Endothelial cell of umbilical vein (primary cell): ENCODE data around the gene LTB4R. TPM values are rescaled to one million over a fixed set of nuclear protein-coding genes. Genes with fewer than 3 reads are reported as not detected.

Experiments
- BruUV-seq: library from RNA; stranded (reverse); fragments of 400-500 nt; replicated peaks from 2 replicates; lab custom pipeline; 2021; lab: Mats Ljungman, UMichigan
- CTCF ChIA-PET: fragments of 300-600, 350-600 bp; sonication (Branson Sonifier 250); formaldehyde crosslinking; loops from one replicate; lab custom pipeline; 2021; ENCODE audit warnings: antibody characterized with exemption, inconsistent platforms; lab: Charles Lee
- POLR2A ChIA-PET: fragments of 300-600, 350-600 bp; sonication (Branson Sonifier 250); formaldehyde crosslinking; loops from one replicate; lab custom pipeline; 2021; ENCODE audit warnings: antibody characterized with exemption, inconsistent platforms; lab: Charles Lee
- DNase-seq: peaks from one replicate; pipeline ENCODE4 v3.0.0-alpha.2; 2011; ENCODE audit warnings: low read depth, low spot score
- FAIRE-seq: peaks from 2 replicates; lab custom pipeline; 2011; peaks lifted over from hg19 to GRCh38; lab: Jason Lieb, UNC
- H2AFZ ChIP-seq: 2 replicates; pipeline ENCODE4 v1.6.0; 2012; ENCODE audit warnings: low read depth, low read length, control low read depth, inconsistent platforms
- H3K27ac ChIP-seq: 2 replicates; pipeline ENCODE4 v1.5.1; 2011; ENCODE audit warnings: low read depth, mild to moderate bottlenecking, control low read depth, low read length, moderate library complexity; ENCODE audit not compliant: insufficient read depth
- H3K27me3 ChIP-seq, 2 experiments: 2 replicates each; pipeline versions ENCODE4 v1.6.0 to v1.6.1; 2011; ENCODE audit warnings: low read length in 2 of 2, mixed read lengths in 1 of 2; ENCODE audit not compliant: control insufficient read depth in 2 of 2, insufficient read depth in 2 of 2
- H3K36me3 ChIP-seq, 2 experiments: 2 replicates in 1 of 2; 3 replicates in 1 of 2; pipeline ENCODE4 v1.5.1; 2011; ENCODE audit warnings: low read length in 2 of 2, mild to moderate bottlenecking in 1 of 2, moderate library complexity in 1 of 2; ENCODE audit not compliant: control insufficient read depth in 2 of 2, insufficient read depth in 2 of 2; ENCODE audit errors: extremely low read depth in 1 of 2
- H3K4me1 ChIP-seq: 3 replicates; pipeline ENCODE4 v1.5.1; 2011; ENCODE audit warnings: mild to moderate bottlenecking, low read length; ENCODE audit not compliant: control insufficient read depth, insufficient read depth; ENCODE audit errors: extremely low read depth
- H3K4me2 ChIP-seq: 2 replicates; pipeline ENCODE4 v1.6.1; 2011; ENCODE audit warnings: low read length, control low read depth, mixed read lengths; ENCODE audit not compliant: insufficient read depth
- H3K4me3 ChIP-seq, 3 experiments: fragments of 200-600 bp in 1 of 3; sonication (generic), shearing (Covaris generic) in 1 of 3; replicated peaks in 1 of 3; 2 replicates each; pipeline ENCODE4 v1.5.1; 2011 to 2016; ENCODE audit warnings: control low read depth in 3 of 3, low read length in 3 of 3, mild to moderate bottlenecking in 2 of 3, inconsistent platforms in 1 of 3, low read depth in 1 of 3, moderate library complexity in 1 of 3; ENCODE audit not compliant: insufficient read depth in 1 of 3
- H3K79me2 ChIP-seq: 2 replicates; pipeline ENCODE4 v1.6.0; 2012; ENCODE audit warnings: low read length, inconsistent platforms; ENCODE audit not compliant: control insufficient read depth, insufficient read depth
- H3K9ac ChIP-seq: replicated peaks from 2 replicates; pipeline ENCODE3; 2011; ENCODE audit warnings: low read length, control low read depth; ENCODE audit not compliant: insufficient read depth; ENCODE audit errors: extremely low read depth
- H3K9me1 ChIP-seq: replicated peaks from 3 replicates; pipeline ENCODE4 v1.6.0; 2011; ENCODE audit warnings: mild to moderate bottlenecking, low read length; ENCODE audit not compliant: control insufficient read depth, insufficient read depth; ENCODE audit errors: extremely low read depth
- H3K9me3 ChIP-seq: replicated peaks from 2 replicates; pipeline ENCODE4 v1.5.1; 2012; ENCODE audit warnings: low read length, inconsistent platforms; ENCODE audit not compliant: control insufficient read depth, insufficient read depth
- H4K20me1 ChIP-seq: replicated peaks from 2 replicates; pipeline ENCODE3; 2011; ENCODE audit warnings: mild to moderate bottlenecking, low read length; ENCODE audit not compliant: control insufficient read depth, insufficient read depth; ENCODE audit errors: extremely low read depth
- CTCF ChIP-seq, 2 donors: IDR thresholded peaks; 1 replicate in 1 of 2; 2 replicates in 1 of 2; pipeline ENCODE4 v1.5.1; 2011; ENCODE audit warnings: low read length in 2 of 2, mild to moderate bottlenecking in 2 of 2, moderate library complexity in 2 of 2, control low read depth in 1 of 2, inconsistent platforms in 1 of 2, low read depth in 1 of 2; ENCODE audit not compliant: insufficient read depth in 1 of 2; ENCODE audit errors: extremely low read depth in 1 of 2
- EZH2 ChIP-seq: IDR thresholded peaks from 2 replicates; pipeline ENCODE4 v1.6.1; 2012; ENCODE audit warnings: borderline replicate concordance, low read depth, mild to moderate bottlenecking, moderate library complexity, low read length, inconsistent platforms; ENCODE audit not compliant: severe bottlenecking
- FOS ChIP-seq: IDR thresholded peaks from 2 replicates; pipeline ENCODE4 v1.6.1; 2011; ENCODE audit warnings: mild to moderate bottlenecking, low read length, moderate library complexity, borderline replicate concordance; ENCODE audit not compliant: insufficient read depth
- GATA2 ChIP-seq: IDR thresholded peaks from 2 replicates; pipeline ENCODE4 v1.7.0; 2011; ENCODE audit warnings: low read depth, mild to moderate bottlenecking, moderate library complexity, mixed read lengths, low read length; ENCODE audit not compliant: insufficient read length, insufficient read depth
- JUN ChIP-seq: IDR thresholded peaks from 2 replicates; pipeline ENCODE4 v1.6.1; 2011; ENCODE audit warnings: borderline replicate concordance, low read depth; ENCODE audit not compliant: insufficient read length, insufficient read depth
- MAX ChIP-seq: IDR thresholded peaks from 2 replicates; pipeline ENCODE4 v1.6.1; 2011; ENCODE audit not compliant: insufficient read depth, insufficient read length
- MYC ChIP-seq: IDR thresholded peaks from one replicate; pipeline ENCODE4 v1.6.1; 2011; ENCODE audit warnings: mild to moderate bottlenecking, low read depth, low read length
- POLR2A ChIP-seq: IDR thresholded peaks from 2 replicates; pipeline ENCODE4 v1.6.1; 2012; ENCODE audit warnings: low read depth, mild to moderate bottlenecking, control low read depth, low read length
- POLR2AphosphoS5 ChIP-seq: IDR thresholded peaks from 2 replicates; pipeline ENCODE4 v1.6.1; 2012; ENCODE audit warnings: low read depth, mild to moderate bottlenecking, control low read depth, low read length, moderate library complexity; ENCODE audit not compliant: insufficient read depth
- dilution Hi-C: fragments of 300-500 bp; cut with MboI; formaldehyde crosslinking; loops from one replicate; pipeline ENCODE4 v1.15.0; 2019; ENCODE audit warnings: low sequenced_read_pairs; ENCODE audit not compliant: extremely low pct_ligation_motif_present
- intact Hi-C: fragments of 100-400 bp; cut with micrococcal nuclease; formaldehyde crosslinking; loops from one replicate; pipeline ENCODE4 v1.10.0; 2022
- polyA plus RNA-seq, 4 experiments: library from polyadenylated mRNA; depleted of rRNA in 3 of 4; stranded (reverse) in 3 of 4; unstranded in 1 of 4; fragments of >200 nt; gene quantifications; 2 replicates each; pipeline versions ENCODE4 v1.2.1 to v1.2.3, GENCODE V29; 2011 to 2012; ENCODE audit warnings: missing spikeins in 1 of 4
- total RNA-seq: library from RNA; stranded (reverse); gene quantifications from 2 replicates; pipeline ENCODE4 v1.2.3, GENCODE V29; 2021

LTB4R gene
- total and polyA plus RNA-seq, 2 donors (not counting 3 experiments of a cell fraction or from before 2014, with no cell fraction given), result 9.1 to 10.5 TPM

GRCh38 chr14:24315807-24316596 lies 4.7 kb downstream of the LTB4R start:
- peaks cover 66% of the 10 kb centered on the region for H3K4me1 ChIP-seq
- ChIA-PET POLR2A (no interaction called here), CTCF (interaction anchor here (1.0 to 1.7 kb wide), 5 partner anchors 8 to 120 kb away, joined by 4 to 9 read pairs (median 5); partner anchors contain the start of gene CIDEB)
- intact Hi-C loops, result no loop called here
- H3K9me1 ChIP-seq, result no peaks in the 10 kb centered on the region
- H2AFZ ChIP-seq, result peak overlapping the region; percentile 65
- H3K79me2 ChIP-seq, result no peaks in the 10 kb centered on the region
- BruUV-seq, result no TSS peak
- no peak for TF ChIP-seq FOS
- TF ChIP-seq GATA2, result peak; percentile 35
- peak; percentile 76 for TF ChIP-seq MAX
- peak; percentile 13 to 44 for TF ChIP-seq CTCF (IDR thresholded peaks at IDR 0.05; ENCODE audit: extremely low read depth in 1 of 2, insufficient read depth in 1 of 2, low read depth in 1 of 2, low read length in 2 of 2)
- no peak for TF ChIP-seq EZH2
- TF ChIP-seq MYC, result no peak
- no peak for TF ChIP-seq JUN
- no peak for TF ChIP-seq POLR2A
- peak; percentile 53 for TF ChIP-seq POLR2AphosphoS5
- peak; percentile 37 for DNase-seq
- dilution Hi-C loops, result no loop called here
- H3K4me2 ChIP-seq, result no peak overlapping the region
- H3K27ac ChIP-seq, result no peak overlapping the region
- peaks cover 0 to 1% of the 10 kb centered on the region in 2 experiments for H3K36me3 ChIP-seq
- no peak overlapping the region for H3K9ac ChIP-seq
- H4K20me1 ChIP-seq, result no peaks in the 10 kb centered on the region
- H3K9me3 ChIP-seq, result no peaks in the 10 kb centered on the region
- no peak for FAIRE-seq
- H3K27me3 ChIP-seq, result no peaks in the 10 kb centered on the region
- no peak overlapping the region for H3K4me3 ChIP-seq
